NB4 (cell line): ENCODE data around the gene FXR2.

Source experiments
- POLR2A ChIP-seq: IDR thresholded peaks from 2 replicates; pipeline ENCODE4 v1.6.1; 2011; ENCODE audit warnings: mild to moderate bottlenecking; ENCODE audit not compliant: insufficient read length; ENCODE audit errors: extremely low read depth
- TF ChIP-seq, protein P1 (sequence below): IDR thresholded peaks from one replicate; pipeline ENCODE4 v1.5.1; 2012; ENCODE audit warnings: low read depth, low read length
- TF ChIP-seq, protein P2 (sequence below): IDR thresholded peaks from 2 replicates; pipeline ENCODE4 v1.6.1; 2011; ENCODE audit warnings: low read depth, low read length

DNA sequence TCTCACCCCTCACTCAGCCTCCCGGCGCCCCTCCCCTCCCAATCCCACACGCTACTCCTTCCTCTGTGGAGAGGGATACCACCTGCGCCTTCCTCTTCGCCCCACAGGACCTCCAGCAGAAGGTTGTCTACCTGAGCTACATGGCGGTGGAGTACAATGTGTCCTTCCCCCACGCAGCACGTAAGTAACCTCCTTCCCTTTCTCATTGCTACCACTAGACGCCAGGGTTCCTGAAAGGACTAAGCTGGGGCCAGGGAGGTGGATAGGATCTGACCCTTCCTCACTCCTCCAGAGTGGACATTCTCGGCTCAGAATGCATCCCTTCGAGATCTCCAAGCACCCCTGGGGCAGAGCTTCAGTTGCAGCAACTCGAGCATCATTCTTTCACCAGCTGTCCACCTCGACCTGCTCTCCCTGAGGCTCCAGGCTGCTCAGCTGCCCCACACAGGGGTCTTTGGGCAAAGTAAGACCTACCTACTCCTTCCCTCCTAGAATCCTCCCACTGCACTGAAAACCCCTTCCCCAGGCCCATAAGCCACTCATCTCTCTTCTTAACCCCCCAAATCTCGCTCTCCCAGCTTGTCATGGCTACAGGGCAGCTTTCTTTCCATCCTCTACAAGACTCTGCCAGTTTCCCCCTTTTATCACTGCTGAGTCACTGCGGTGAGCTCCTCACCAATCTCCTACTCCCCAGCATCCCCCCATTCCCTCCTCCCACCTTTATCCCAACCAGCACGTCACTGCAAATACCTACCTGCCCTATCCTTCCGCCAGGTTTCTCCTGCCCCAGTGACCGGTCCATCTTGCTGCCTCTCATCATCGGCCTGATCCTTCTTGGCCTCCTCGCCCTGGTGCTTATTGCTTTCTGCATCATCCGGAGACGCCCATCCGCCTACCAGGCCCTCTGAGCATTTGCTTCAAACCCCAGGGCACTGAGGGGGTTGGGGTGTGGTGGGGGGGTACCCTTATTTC lies 33.8 kb downstream of the FXR2 start:
- TF ChIP-seq, protein P1, sequence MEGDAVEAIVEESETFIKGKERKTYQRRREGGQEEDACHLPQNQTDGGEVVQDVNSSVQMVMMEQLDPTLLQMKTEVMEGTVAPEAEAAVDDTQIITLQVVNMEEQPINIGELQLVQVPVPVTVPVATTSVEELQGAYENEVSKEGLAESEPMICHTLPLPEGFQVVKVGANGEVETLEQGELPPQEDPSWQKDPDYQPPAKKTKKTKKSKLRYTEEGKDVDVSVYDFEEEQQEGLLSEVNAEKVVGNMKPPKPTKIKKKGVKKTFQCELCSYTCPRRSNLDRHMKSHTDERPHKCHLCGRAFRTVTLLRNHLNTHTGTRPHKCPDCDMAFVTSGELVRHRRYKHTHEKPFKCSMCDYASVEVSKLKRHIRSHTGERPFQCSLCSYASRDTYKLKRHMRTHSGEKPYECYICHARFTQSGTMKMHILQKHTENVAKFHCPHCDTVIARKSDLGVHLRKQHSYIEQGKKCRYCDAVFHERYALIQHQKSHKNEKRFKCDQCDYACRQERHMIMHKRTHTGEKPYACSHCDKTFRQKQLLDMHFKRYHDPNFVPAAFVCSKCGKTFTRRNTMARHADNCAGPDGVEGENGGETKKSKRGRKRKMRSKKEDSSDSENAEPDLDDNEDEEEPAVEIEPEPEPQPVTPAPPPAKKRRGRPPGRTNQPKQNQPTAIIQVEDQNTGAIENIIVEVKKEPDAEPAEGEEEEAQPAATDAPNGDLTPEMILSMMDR, result no peak
- TF ChIP-seq, protein P2, sequence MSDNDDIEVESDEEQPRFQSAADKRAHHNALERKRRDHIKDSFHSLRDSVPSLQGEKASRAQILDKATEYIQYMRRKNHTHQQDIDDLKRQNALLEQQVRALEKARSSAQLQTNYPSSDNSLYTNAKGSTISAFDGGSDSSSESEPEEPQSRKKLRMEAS, result no peak
- TF ChIP-seq POLR2A, result no peak
